GM12891 (cell line): ENCODE results near the gene PGP.

Source experiments
- PAX5 ChIP-seq: IDR thresholded peaks from 2 replicates; pipeline ENCODE4 v1.6.1; 2011; ENCODE audit warnings: low read length, moderate library complexity, mild to moderate bottlenecking; ENCODE audit not compliant: insufficient read depth, severe bottlenecking
- POLR2A ChIP-seq: IDR thresholded peaks from 2 replicates; pipeline ENCODE4 v1.6.1; 2011; ENCODE audit warnings: low read depth, low read length, control low read depth
- POLR2AphosphoS5 ChIP-seq: IDR thresholded peaks from 2 replicates; pipeline ENCODE4 v1.6.1; 2011; ENCODE audit warnings: low read depth, low read length, control low read depth
- SPI1 ChIP-seq: IDR thresholded peaks from 2 replicates; pipeline ENCODE4 v1.6.1; 2011; ENCODE audit warnings: low read depth, low read length, control low read depth
- TAF1 ChIP-seq: IDR thresholded peaks from 2 replicates; pipeline ENCODE4 v1.6.1; 2011; ENCODE audit warnings: low read depth, low read length, control low read depth

- TF ChIP-seq TAF1 (no peak), POLR2AphosphoS5 (no peak; the same call in 1 of the 2 replicates), POLR2A (no peak), SPI1 (no peak), PAX5 (no peak)
Observed at GRCh38 chr16:2210009-2210332, 4.7 kb downstream of the PGP start.
